Adrenal gland (tissue), 12 donors: ENCODE measurements around the gene MAPKBP1. TPM values are rescaled to one million over a fixed set of nuclear protein-coding genes. Genes with fewer than 3 reads are reported as not detected.

Source experiments
- DNase-seq, 7 donors: peaks; one replicate each; pipeline ENCODE4 v3.0.0-alpha.2; 2019 to 2020
- H3K27ac ChIP-seq, 5 donors: fragments of 200-600 bp; sonication (generic) in 4 of 5; 1 replicate in 3 of 5; 2 replicates in 2 of 5; pipeline versions ENCODE4 v1.5.1 to v1.8.0; 2016 to 2020; ENCODE audit warnings: mild to moderate bottlenecking in 1 of 5
- H3K27me3 ChIP-seq: fragments of 200-600 bp; 2 replicates; pipeline ENCODE4 v1.8.0; 2021
- H3K36me3 ChIP-seq, 2 donors: fragments of 200-600 bp; replicated peaks in 1 of 2; 1 replicate in 1 of 2; 2 replicates in 1 of 2; pipeline versions ENCODE4 v1.5.1 to v1.8.0; 2018 to 2022
- H3K4me1 ChIP-seq, 2 donors: fragments of 200-600 bp; replicated peaks in 1 of 2; 1 replicate in 1 of 2; 2 replicates in 1 of 2; pipeline versions ENCODE4 v1.5.1 to v1.8.0; 2018 to 2021
- H3K4me3 ChIP-seq, 4 donors: fragments of 200-600 bp; sonication (generic) in 3 of 4; one replicate each; pipeline ENCODE4 v1.5.1; 2016 to 2018
- H3K9me3 ChIP-seq, 3 donors: fragments of 200-600 bp; sonication (generic) in 1 of 3; replicated peaks in 1 of 3; 1 replicate in 2 of 3; 2 replicates in 1 of 3; pipeline versions ENCODE4 v1.5.1 to v1.8.0; 2016 to 2021
- POLR2A ChIP-seq, 2 donors: fragments of 450-650 bp; IDR thresholded peaks; one replicate each; pipeline ENCODE4 v1.6.1; 2017; ENCODE audit warnings: antibody characterized with exemption in 2 of 2, mild to moderate bottlenecking in 2 of 2, moderate library complexity in 1 of 2
- WGBS, 4 donors: extraction: QIAGEN DNeasy Blood & Tissue Kit in 2 of 4; methylation state at CpG; one replicate each; pipeline versions ENCODE4 v1.1.5 to v1.1.7; 2013 to 2017; 5-methylcytosine and 5-hydroxymethylcytosine counted together
- intact Hi-C, 2 donors: fragments of 100-400 bp; cut with DNase I; formaldehyde crosslinking; loops; one replicate each; pipeline versions ENCODE4 v1.14.1 to v1.15.0; 2022 to 2023
- polyA plus RNA-seq, 3 donors: library from polyadenylated mRNA; stranded (reverse); fragments of 200-250 nt in 2 of 3; fragments of 350-450 nt in 1 of 3; fragmentation: Illumina TruSeq in 1 of 3; extraction: RNeasy Lipid Tissue Mini Kit (QIAGEN cat#74804) in 1 of 3; gene quantifications; one replicate each; pipeline ENCODE4 v1.2.3, GENCODE V29; 2013 to 2014
- total RNA-seq, 9 donors: library from RNA; depleted of rRNA in 4 of 9; stranded (reverse); fragments of >200 nt in 4 of 9; fragments of 120-200 nt in 1 of 9; fragmentation: NEBNext Ultra II Directional in 1 of 9; extraction: Animal tissue kit (Norgen Biotek cat#: 25700) in 1 of 9; gene quantifications; one replicate each; pipeline versions ENCODE4 v1.1.0 to v1.2.4, GENCODE V29; 2013 to 2023
- TF ChIP-seq, protein P1 (sequence below), 6 experiments: fragments of 450-650 bp in 4 of 6; fragments of 200-600 bp in 2 of 6; sonication (generic) in 1 of 6; IDR thresholded peaks; 1 replicate in 5 of 6; 2 replicates in 1 of 6; pipeline versions ENCODE4 v1.5.1 to v1.8.0; 2016 to 2021; ENCODE audit warnings: antibody characterized with exemption in 6 of 6, mild to moderate bottlenecking in 2 of 6, moderate library complexity in 1 of 6
- donor health status: healthy with polysubstance abuse.
- donor health status: Bipolar disorder and iron deficiency.
- donor health status: DM: yes; HTN: yes; CAD: no.
- donor health status: DM: no; HTN: no; CAD: no.
- donor health status: DM: no; HTN: no; CAD: no.
- donor health status: DM: yes; HTN: yes; CAD: no.

The MAPKBP1 gene
- total and polyA plus RNA-seq, 12 donors = 10.1 to 60.7 (median 22.8) TPM

DNA sequence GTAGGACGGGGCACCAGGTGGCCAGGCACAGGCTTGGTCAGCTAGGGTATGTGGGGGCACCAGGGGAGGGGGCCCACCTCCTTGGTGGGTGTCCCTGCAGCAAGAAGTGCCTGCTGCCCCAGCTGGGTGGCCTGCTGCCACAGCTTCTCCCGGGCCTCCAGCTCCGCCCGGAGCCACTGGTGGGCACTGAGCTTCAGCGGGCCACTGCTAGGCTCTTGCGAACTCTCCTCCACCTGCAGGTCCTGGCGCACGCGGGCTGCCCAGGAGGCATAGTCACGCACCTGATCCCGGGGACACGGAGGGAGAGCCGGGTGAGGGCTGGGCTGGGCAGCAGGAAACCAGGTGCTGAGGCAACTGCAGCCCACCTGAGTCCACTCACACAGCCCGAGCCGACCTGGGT, 94.0 kb downstream of the MAPKBP1 start:
- no peaks in the 10 kb centered on the region for H3K9me3 ChIP-seq
- no peak for TF ChIP-seq POLR2A (IDR thresholded peaks at IDR 0.05)
- TF ChIP-seq, protein P1, sequence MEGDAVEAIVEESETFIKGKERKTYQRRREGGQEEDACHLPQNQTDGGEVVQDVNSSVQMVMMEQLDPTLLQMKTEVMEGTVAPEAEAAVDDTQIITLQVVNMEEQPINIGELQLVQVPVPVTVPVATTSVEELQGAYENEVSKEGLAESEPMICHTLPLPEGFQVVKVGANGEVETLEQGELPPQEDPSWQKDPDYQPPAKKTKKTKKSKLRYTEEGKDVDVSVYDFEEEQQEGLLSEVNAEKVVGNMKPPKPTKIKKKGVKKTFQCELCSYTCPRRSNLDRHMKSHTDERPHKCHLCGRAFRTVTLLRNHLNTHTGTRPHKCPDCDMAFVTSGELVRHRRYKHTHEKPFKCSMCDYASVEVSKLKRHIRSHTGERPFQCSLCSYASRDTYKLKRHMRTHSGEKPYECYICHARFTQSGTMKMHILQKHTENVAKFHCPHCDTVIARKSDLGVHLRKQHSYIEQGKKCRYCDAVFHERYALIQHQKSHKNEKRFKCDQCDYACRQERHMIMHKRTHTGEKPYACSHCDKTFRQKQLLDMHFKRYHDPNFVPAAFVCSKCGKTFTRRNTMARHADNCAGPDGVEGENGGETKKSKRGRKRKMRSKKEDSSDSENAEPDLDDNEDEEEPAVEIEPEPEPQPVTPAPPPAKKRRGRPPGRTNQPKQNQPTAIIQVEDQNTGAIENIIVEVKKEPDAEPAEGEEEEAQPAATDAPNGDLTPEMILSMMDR (IDR thresholded peaks at IDR 0.05) = no peak
- H3K36me3 ChIP-seq = no peaks in the 10 kb centered on the region
- 92 to 100% (median 95%) methylated on average over 4 to 15 of the region's 15 CpGs for WGBS, 4 donors
- peaks cover 4 to 8% of the 10 kb centered on the region in 2 donors for H3K4me1 ChIP-seq
- H3K27me3 ChIP-seq = no peaks in the 10 kb centered on the region
- intact Hi-C loops = no loop called here
- no peak for DNase-seq
- no peak overlapping the region for H3K4me3 ChIP-seq
- no peak overlapping the region for H3K27ac ChIP-seq

DNA sequence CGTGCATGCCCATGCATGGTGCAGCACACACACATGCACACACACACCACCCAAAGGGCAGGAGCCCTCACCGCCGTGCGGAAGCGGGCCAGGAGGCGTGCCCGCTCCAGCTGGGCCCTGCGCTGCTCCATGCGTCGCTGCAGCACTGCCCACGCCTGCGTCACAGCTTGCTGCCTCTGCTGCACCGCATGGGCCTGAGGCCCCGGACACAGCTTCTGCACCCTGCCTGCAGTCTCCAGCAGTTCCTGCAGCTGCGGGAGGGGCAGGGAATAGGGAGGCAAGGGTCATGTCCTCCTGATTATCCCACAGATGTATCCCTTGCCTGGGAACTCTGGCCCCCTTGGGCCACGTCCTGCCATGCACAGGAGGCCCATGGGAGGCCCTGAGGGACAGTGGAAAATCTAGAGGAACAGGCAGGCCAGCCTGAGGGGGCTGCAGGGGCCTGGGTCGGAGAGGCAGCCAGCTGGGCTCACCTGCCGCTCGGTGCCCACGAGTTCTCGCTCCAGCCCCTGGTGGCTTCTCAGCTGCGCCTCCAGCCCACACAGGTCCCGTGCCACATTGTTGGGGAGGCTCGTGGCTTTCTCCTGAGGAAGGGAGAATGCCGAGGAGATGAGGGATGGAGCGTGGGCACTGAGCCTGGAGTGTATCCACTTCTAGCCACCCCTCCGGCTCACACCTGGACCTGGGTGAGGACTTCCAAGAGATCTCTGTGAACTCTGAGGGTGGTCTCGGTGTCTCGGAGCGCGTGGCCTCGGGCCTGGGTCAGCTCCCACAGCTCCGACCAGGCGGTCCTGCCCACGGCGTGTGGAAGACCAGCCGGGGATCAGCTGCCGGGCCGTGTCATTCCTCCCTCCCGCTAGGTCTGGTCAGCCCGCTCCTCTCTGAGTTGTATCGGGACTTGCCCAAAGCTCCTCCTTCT, 95.7 kb downstream of the MAPKBP1 start:
- H3K27ac ChIP-seq = peak overlapping the region in 2 of 5 donors; percentile 44 to 65
- no peak overlapping the region for H3K4me3 ChIP-seq
- no peaks in the 10 kb centered on the region for H3K9me3 ChIP-seq
- TF ChIP-seq, protein P1 (IDR thresholded peaks at IDR 0.05) = no peak
- no peak for TF ChIP-seq POLR2A (IDR thresholded peaks at IDR 0.05)
- no peaks in the 10 kb centered on the region for H3K36me3 ChIP-seq
- no peak for DNase-seq
- peaks cover 4 to 8% of the 10 kb centered on the region in 2 donors for H3K4me1 ChIP-seq
- 84 to 91% (median 88%) methylated on average over 10 to 42 of the region's 42 CpGs for WGBS, 4 donors
- H3K27me3 ChIP-seq = no peaks in the 10 kb centered on the region
- intact Hi-C loops = no loop called here

DNA sequence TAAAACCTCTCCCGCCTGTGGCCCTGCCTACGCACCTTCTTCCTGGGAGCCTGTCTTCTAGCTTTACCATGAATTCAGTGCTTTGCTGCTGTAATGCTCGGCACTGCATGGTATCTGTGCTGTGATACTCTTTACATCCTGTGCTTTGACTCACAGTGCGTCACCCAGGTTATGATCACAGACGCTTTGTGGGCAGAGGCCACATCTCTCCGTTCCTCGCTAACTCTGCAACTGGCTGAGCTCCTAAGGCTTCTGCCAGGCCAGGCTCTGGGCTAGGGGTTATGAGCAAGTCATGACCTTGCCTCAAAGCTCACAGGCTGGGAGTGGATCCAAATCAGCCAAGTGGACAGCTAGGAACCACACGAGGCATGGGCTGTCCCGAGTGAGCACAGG, 96.4 kb downstream of the MAPKBP1 start:
- TF ChIP-seq, protein P1 (IDR thresholded peaks at IDR 0.05) = no peak
- TF ChIP-seq POLR2A (IDR thresholded peaks at IDR 0.05) = no peak
- Histone ChIP-seq H3K4me1 (peaks cover 4 to 8% of the 10 kb centered on the region in 2 donors), H3K27ac (peak overlapping the region in 2 of 5 donors; percentile 44 to 65), H3K4me3 (no peak overlapping the region), H3K36me3 (no peaks in the 10 kb centered on the region), H3K27me3 (no peaks in the 10 kb centered on the region), H3K9me3 (no peaks in the 10 kb centered on the region)
- WGBS, 4 donors = 35 to 65% (median 47%) methylated on average over 6 to 9 of the region's 9 CpGs
- peak; percentile 75 to 95 (median 88) for DNase-seq
- intact Hi-C loops = no loop called here

DNA sequence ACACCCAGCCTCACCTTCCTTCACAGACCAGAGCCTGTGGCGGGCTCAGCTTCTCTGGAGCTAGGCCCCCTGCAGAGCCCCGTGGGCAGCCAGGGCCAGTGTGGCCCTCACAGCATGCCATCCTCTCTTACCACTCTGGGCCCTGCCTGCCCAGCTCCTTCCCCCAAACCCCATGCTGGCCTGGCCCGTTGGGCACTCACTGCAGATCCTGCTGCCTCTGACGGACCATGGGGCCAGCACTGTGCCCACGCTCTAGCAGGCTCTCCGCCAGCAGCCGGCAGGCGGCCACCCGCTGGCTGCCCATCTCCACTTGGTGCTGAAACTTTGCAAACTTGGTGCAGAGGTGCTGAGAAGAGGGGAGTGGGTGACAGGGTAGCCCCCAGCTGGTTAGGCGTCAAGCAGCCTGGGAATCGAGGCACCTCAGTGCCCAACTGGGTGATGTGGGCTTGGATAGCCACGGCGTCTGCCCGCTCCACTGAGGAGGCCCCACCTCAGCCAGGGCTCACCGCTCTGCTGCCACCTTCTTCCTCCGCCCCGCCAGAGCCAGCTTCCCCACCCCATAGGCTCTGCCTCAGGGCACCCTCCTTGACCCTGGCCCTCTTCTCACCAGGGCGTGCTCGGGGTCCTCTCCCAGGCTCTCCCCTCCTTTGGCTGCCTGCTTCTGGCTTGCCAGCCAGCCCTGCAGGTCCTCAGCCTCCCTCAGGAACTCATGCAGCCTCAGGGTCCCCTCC, 97.1 kb downstream of the MAPKBP1 start:
- Histone ChIP-seq H3K4me3 (no peak overlapping the region), H3K27ac (peak overlapping the region in 2 of 5 donors; percentile 44 to 65), H3K9me3 (no peaks in the 10 kb centered on the region), H3K36me3 (no peaks in the 10 kb centered on the region), H3K27me3 (no peaks in the 10 kb centered on the region), H3K4me1 (peaks cover 4 to 8% of the 10 kb centered on the region in 2 donors)
- TF ChIP-seq, protein P1 (IDR thresholded peaks at IDR 0.05) = no peak
- TF ChIP-seq POLR2A (IDR thresholded peaks at IDR 0.05) = no peak
- DNase-seq = no peak
- 92 to 97% (median 94%) methylated on average over 7 to 19 of the region's 19 CpGs for WGBS, 4 donors
- intact Hi-C loops = no loop called here
